Effector memory CD4-positive, alpha-beta T cell (primary cell): ENCODE measurements around the gene UBE2L5.

Experiments
- DNase-seq, 3 donors: peaks; one replicate each; pipeline ENCODE4 v3.0.0-alpha.2; 2020
- H3K27ac ChIP-seq: 2 replicates; pipeline ENCODE4 v1.7.0; 2013; ENCODE audit warnings: mild to moderate bottlenecking, low read length, moderate library complexity; ENCODE audit not compliant: insufficient read depth, poor library complexity, severe bottlenecking
- H3K27me3 ChIP-seq: replicated peaks from 2 replicates; pipeline ENCODE4 v1.7.0; 2013; ENCODE audit warnings: mild to moderate bottlenecking, low read length; ENCODE audit not compliant: insufficient read depth, control insufficient read depth, poor library complexity, severe bottlenecking
- H3K36me3 ChIP-seq: 2 replicates; pipeline ENCODE4 v1.7.0; 2013; ENCODE audit warnings: mild to moderate bottlenecking, low read length, moderate library complexity; ENCODE audit not compliant: control insufficient read depth, insufficient read depth
- H3K4me1 ChIP-seq: 2 replicates; pipeline ENCODE4 v1.7.0; 2013; ENCODE audit warnings: low read length, mild to moderate bottlenecking; ENCODE audit not compliant: control insufficient read depth, insufficient read depth, poor library complexity, severe bottlenecking
- H3K4me3 ChIP-seq: 2 replicates; pipeline ENCODE4 v1.7.0; 2013; ENCODE audit warnings: low read length, low read depth, mild to moderate bottlenecking; ENCODE audit not compliant: insufficient read depth, poor library complexity, severe bottlenecking
- H3K9me3 ChIP-seq: 2 replicates; pipeline ENCODE4 v1.7.0; 2013; ENCODE audit warnings: mild to moderate bottlenecking, low read length, moderate library complexity; ENCODE audit not compliant: control insufficient read depth

Gene UBE2L5

GRCh38 chr13:30418075-30418716 is 4.1 kb upstream of the UBE2L5 start:
- Histone ChIP-seq H3K9me3 (no peaks in the 10 kb centered on the region), H3K36me3 (no peaks in the 10 kb centered on the region), H3K4me3 (no peak overlapping the region), H3K27me3 (no peaks in the 10 kb centered on the region), H3K27ac (no peak overlapping the region), H3K4me1 (no peaks in the 10 kb centered on the region)
- DNase-seq: no peak

GRCh38 chr13:30418717-30419459 is 3.4 kb upstream of the UBE2L5 start:
- no peaks in the 10 kb centered on the region for H3K4me1 ChIP-seq
- no peaks in the 10 kb centered on the region for H3K27me3 ChIP-seq
- no peak overlapping the region for H3K4me3 ChIP-seq
- no peak overlapping the region for H3K27ac ChIP-seq
- H3K9me3 ChIP-seq: no peaks in the 10 kb centered on the region
- no peaks in the 10 kb centered on the region for H3K36me3 ChIP-seq
- DNase-seq: no peak

- H3K4me1 ChIP-seq: no peaks in the 10 kb centered on the region
These were observed 920 bp upstream of the UBE2L5 start for GRCh38 chr13:30421093-30422053.

GRCh38 chr13:30423891-30424290 is 1.6 kb downstream of the UBE2L5 start:
- DNase-seq: no peak
- Histone ChIP-seq H3K27ac (no peak overlapping the region), H3K36me3 (no peaks in the 10 kb centered on the region), H3K4me3 (no peak overlapping the region), H3K9me3 (no peaks in the 10 kb centered on the region), H3K27me3 (no peaks in the 10 kb centered on the region), H3K4me1 (no peaks in the 10 kb centered on the region)

More at GRCh38 chr13:30421093-30422053, 920 bp upstream of the UBE2L5 start:
- no peaks in the 10 kb centered on the region for H3K27me3 ChIP-seq
- DNase-seq: peak; percentile 6 to 26 (median 9)
- H3K27ac ChIP-seq: peak overlapping the region; percentile 53
- H3K9me3 ChIP-seq: no peaks in the 10 kb centered on the region
- H3K4me3 ChIP-seq: peak overlapping the region; percentile 50
- no peaks in the 10 kb centered on the region for H3K36me3 ChIP-seq

GRCh38 chr13:30429235-30429634 is 6.9 kb downstream of the UBE2L5 start:
- Histone ChIP-seq H3K27me3 (no peaks in the 10 kb centered on the region), H3K9me3 (no peaks in the 10 kb centered on the region), H3K4me3 (no peak overlapping the region), H3K36me3 (no peaks in the 10 kb centered on the region), H3K4me1 (no peaks in the 10 kb centered on the region), H3K27ac (no peak overlapping the region)
- DNase-seq: no peak

GRCh38 chr13:30429721-30430694 is 7.7 kb downstream of the UBE2L5 start:
- Histone ChIP-seq H3K36me3 (no peaks in the 10 kb centered on the region), H3K4me1 (no peaks in the 10 kb centered on the region), H3K27ac (no peak overlapping the region), H3K9me3 (no peaks in the 10 kb centered on the region), H3K27me3 (no peaks in the 10 kb centered on the region), H3K4me3 (no peak overlapping the region)
- no peak for DNase-seq

GRCh38 chr13:30431269-30431940 is 9.1 kb downstream of the UBE2L5 start:
- Histone ChIP-seq H3K27me3 (no peaks in the 10 kb centered on the region), H3K36me3 (no peaks in the 10 kb centered on the region), H3K27ac (no peak overlapping the region), H3K4me1 (no peaks in the 10 kb centered on the region), H3K4me3 (no peak overlapping the region), H3K9me3 (no peaks in the 10 kb centered on the region)
- DNase-seq: no peak

- Histone ChIP-seq H3K36me3 (no peaks in the 10 kb centered on the region), H3K4me1 (no peaks in the 10 kb centered on the region), H3K27ac (no peak overlapping the region), H3K4me3 (no peak overlapping the region), H3K9me3 (no peaks in the 10 kb centered on the region), H3K27me3 (no peaks in the 10 kb centered on the region)
- DNase-seq: no peak
These were observed 13.7 kb downstream of the UBE2L5 start for GRCh38 chr13:30435911-30436451.
